ENCODE measurements around the gene SLC22A15. TPM values are rescaled to one million over a fixed set of nuclear protein-coding genes. Genes with fewer than 3 reads are reported as not detected.

SLC22A15 gene
- total RNA-seq, 1 donor from 2014 or later = 4.5 TPM

GRCh38 chr1:116112388-116113140 lies 136.3 kb downstream of the SLC22A15 start:
- H3K4me1 Mint-ChIP-seq (ENCODE audit: unreplicated experiment) = peaks cover 3% of the 10 kb centered on the region
- no peaks in the 10 kb centered on the region for H3K36me3 Mint-ChIP-seq (ENCODE audit: unreplicated experiment)
- H3K4me3 Mint-ChIP-seq (ENCODE audit: unreplicated experiment) = no peak overlapping the region
- TF ChIP-seq CTCF (IDR thresholded peaks at IDR 0.05) = no peak
- no peak for DNase-seq (ENCODE audit: extremely low spot score, unreplicated experiment)
- no peaks in the 10 kb centered on the region for H3K9me3 Mint-ChIP-seq (ENCODE audit: unreplicated experiment)
- no peak overlapping the region for H3K27ac Mint-ChIP-seq (ENCODE audit: unreplicated experiment)
- H3K27me3 Mint-ChIP-seq (ENCODE audit: unreplicated experiment) = peaks cover 23% of the 10 kb centered on the region

- Mint-ChIP-seq H3K4me3 (ENCODE audit: unreplicated experiment) (no peak overlapping the region), H3K27ac (ENCODE audit: unreplicated experiment) (no peak overlapping the region), H3K27me3 (ENCODE audit: unreplicated experiment) (peaks cover 25% of the 10 kb centered on the region), H3K4me1 (ENCODE audit: unreplicated experiment) (peaks cover 3% of the 10 kb centered on the region), H3K9me3 (ENCODE audit: unreplicated experiment) (no peaks in the 10 kb centered on the region), H3K36me3 (ENCODE audit: unreplicated experiment) (no peaks in the 10 kb centered on the region)
- no peak for TF ChIP-seq CTCF (IDR thresholded peaks at IDR 0.05)
- DNase-seq (ENCODE audit: extremely low spot score, unreplicated experiment) = no peak
Observed at GRCh38 chr1:116113615-116114014, 137.3 kb downstream of the SLC22A15 start.

GRCh38 chr1:116115476-116116439 lies 139.4 kb downstream of the SLC22A15 start:
- peaks cover 34% of the 10 kb centered on the region for H3K27me3 Mint-ChIP-seq (ENCODE audit: unreplicated experiment)
- H3K27ac Mint-ChIP-seq (ENCODE audit: unreplicated experiment) = no peak overlapping the region
- no peak for DNase-seq (ENCODE audit: extremely low spot score, unreplicated experiment)

GRCh38 chr1:116118471-116118870 lies 142.2 kb downstream of the SLC22A15 start:
- no peak for DNase-seq (ENCODE audit: extremely low spot score, unreplicated experiment)
- TF ChIP-seq CTCF (IDR thresholded peaks at IDR 0.05) = no peak
- Mint-ChIP-seq H3K27ac (ENCODE audit: unreplicated experiment) (no peak overlapping the region), H3K36me3 (ENCODE audit: unreplicated experiment) (no peaks in the 10 kb centered on the region), H3K4me3 (ENCODE audit: unreplicated experiment) (no peak overlapping the region), H3K27me3 (ENCODE audit: unreplicated experiment) (peaks cover 25% of the 10 kb centered on the region), H3K4me1 (ENCODE audit: unreplicated experiment) (peaks cover 15% of the 10 kb centered on the region), H3K9me3 (ENCODE audit: unreplicated experiment) (no peaks in the 10 kb centered on the region)

More at GRCh38 chr1:116115476-116116439, 139.4 kb downstream of the SLC22A15 start:
- Mint-ChIP-seq H3K9me3 (ENCODE audit: unreplicated experiment) (no peaks in the 10 kb centered on the region), H3K36me3 (ENCODE audit: unreplicated experiment) (no peaks in the 10 kb centered on the region), H3K4me1 (ENCODE audit: unreplicated experiment) (peaks cover 3% of the 10 kb centered on the region), H3K4me3 (ENCODE audit: unreplicated experiment) (no peak overlapping the region)
- TF ChIP-seq CTCF (IDR thresholded peaks at IDR 0.05) = no peak

Other genes with a start within 250 kb of the SLC22A15 start
- not detected in 2 replicates for gene CASQ2, start 207.8 kb upstream of the SLC22A15 start, total RNA-seq
- gene NHLH2, start 135.4 kb upstream of the SLC22A15 start, total RNA-seq = not detected in 2 replicates
- gene MAB21L3, start 134.9 kb downstream of the SLC22A15 start, total RNA-seq = not detected in 2 replicates

Data from osteocyte (in vitro differentiated cells).